CD4-positive, alpha-beta T cell treated with Interferon gamma for 1 hour (primary cell): ENCODE data around the gene TRAF3IP1.
"Not testable (repeated sequence)": the region's sequence is repeated elsewhere in the genome, so short reads cannot be mapped to it uniquely, and the experiment has no call there.

Experiments
- DNase-seq: peaks from one replicate; pipeline ENCODE4 v3.0.0-alpha.2; 2020

TRAF3IP1 gene

GRCh38 chr2:238320246-238320647, at the start of gene TRAF3IP1:
Gene TRAF3IP1 (plus strand): TSS chr2:238320518. CDS start chr2:238320663, 145 bp downstream.
- DNase-seq, result peak; percentile 85

GRCh38 chr2:238270606-238271005, 49.7 kb upstream of the TRAF3IP1 start:
- DNase-seq, result no peak

GRCh38 chr2:238271061-238271554, 49.2 kb upstream of the TRAF3IP1 start:
- no peak for DNase-seq

DNA sequence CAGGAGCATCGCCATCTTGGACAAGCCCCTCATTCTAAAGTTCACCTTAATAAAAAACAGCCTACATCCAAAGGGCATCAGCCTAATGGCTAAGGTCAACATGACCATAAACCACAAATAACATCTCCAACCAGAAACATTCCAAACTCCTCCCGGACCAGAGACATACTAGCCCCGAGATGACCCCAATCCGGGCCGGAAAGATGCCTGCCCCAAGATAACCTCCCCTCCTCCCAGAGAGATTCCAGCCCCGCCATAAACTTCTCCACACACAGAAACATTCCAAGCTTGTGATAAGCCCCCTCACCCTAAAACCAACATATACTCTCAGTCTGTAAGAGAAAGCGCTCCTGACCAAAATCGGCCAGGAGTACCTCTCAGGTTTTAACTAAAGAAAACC, 48.6 kb upstream of the TRAF3IP1 start:
- DNase-seq, result not testable (repeated sequence)

DNA sequence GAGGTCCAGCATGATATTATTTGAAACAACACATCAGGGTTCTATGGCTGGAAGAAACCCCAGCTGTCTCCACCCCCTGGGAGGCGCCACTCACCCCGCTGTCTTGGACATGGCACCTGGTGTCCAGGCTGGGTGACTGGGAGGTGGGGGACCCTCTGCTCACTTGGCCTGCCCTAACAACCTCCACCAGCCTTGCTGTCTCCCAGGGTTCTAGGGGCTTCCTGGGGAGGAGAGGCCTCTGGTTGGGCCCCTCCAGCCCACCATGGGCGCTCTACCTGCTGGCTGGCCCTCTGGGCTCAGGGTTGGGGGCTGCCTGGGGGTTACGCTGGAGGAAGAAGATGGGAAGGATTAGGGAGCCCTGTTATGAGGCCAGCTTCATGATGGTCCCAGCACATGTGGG, 48.2 kb upstream of the TRAF3IP1 start:
- DNase-seq, result no peak

- DNase-seq, result not testable (repeated sequence)
Observed at GRCh38 chr2:238273433-238273832, 46.9 kb upstream of the TRAF3IP1 start.

GRCh38 chr2:238274152-238274865, 46.0 kb upstream of the TRAF3IP1 start:
- no peak for DNase-seq

- DNase-seq, result no peak
Observed at GRCh38 chr2:238277695-238278094, 42.6 kb upstream of the TRAF3IP1 start.

GRCh38 chr2:238278626-238279323, 41.5 kb upstream of the TRAF3IP1 start:
- DNase-seq, result no peak

DNA sequence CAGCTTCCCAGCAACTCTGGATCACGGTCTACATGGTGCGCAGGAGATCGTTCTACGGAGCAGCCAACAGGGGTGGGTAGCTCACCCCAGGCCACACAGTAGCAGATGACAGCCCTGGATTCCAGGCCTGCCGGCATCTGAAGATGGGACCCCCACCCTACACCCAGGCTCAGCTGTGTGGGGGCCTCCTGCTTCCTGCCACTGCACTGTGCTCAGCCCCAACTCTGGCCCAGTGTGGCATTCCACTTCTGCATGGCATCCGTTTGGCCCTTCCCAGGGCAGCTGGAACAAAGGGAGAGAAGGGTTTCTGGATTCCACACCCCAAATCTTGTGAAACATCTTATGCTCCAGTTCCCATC, 41.0 kb upstream of the TRAF3IP1 start:
- DNase-seq, result no peak

GRCh38 chr2:238280083-238280825, 40.1 kb upstream of the TRAF3IP1 start:
- no peak for DNase-seq

DNA sequence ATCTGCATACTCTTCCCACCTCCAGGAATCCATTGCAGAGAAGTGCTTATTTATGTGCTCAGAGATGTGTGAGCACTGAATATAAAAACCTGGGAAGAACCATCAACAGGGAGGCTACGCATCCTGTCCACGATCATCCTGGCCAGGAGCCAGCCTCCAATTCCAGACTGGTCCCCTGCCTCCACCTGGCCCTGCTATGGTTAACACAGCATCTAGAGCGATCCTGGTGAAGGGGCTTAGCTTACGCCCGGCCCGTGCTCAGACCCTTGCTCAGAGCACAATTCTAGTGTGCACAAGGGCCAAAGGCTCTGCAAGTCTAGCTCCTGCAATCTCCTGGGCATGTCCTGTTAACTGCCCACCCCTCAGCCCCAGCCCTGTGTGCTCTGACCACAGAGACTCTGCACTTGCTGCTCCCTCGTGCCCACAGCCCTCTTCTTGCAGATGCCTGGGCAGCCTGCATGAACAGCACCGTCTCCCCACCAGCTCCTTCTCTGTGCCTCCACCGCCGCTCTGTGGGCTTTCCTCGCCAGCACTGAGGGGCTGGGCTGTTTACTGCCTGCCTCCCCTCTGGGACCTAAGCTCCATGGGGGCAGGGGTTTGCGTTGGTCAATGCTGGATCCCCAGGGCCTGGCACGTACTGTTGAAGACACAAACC, 38.4 kb upstream of the TRAF3IP1 start:
- no peak for DNase-seq

DNA sequence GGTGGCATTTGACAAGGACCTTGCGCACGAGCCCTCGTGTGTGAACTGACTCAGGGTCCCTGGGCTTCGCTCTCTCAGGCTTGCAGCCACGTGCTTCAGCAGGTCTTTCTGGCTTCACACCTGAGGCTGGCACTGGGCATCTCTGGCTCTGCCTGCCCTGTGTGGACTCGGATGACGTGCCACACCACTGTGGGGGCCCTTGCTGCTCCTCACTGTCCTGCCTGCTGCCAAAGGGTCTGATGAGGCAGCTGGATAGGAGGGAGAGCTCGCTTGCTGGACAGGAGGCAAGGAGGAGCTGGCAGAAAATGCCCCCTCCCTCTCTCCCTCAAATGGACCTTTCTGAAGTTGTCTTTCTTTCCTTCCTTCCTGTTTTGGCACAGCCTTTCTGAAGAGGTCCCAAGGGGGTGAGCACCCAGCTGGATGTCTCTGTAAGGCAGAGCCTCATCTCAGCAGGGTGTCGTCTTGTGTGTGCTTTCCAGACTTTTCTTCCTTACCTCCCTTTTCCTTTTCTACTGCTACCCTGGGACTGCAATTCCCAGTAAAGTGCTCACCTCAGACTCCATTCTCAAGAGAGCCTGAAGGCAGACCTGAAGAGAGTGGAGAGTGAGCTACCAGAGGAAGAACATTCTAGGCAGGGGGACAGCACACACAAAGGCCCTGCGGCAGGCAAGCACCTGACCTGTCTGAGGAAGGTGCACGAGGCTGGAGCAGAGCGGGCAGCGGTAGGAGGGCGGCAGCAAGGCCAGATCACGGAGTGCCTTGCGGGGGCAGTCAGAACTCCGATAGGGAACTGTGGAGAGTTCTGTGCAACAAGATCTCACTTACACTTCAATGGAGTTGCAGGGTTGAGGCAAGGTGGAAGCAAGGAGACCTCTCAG, 37.2 kb upstream of the TRAF3IP1 start:
- no peak for DNase-seq

GRCh38 chr2:238284802-238285515, 35.4 kb upstream of the TRAF3IP1 start:
- DNase-seq, result no peak

DNA sequence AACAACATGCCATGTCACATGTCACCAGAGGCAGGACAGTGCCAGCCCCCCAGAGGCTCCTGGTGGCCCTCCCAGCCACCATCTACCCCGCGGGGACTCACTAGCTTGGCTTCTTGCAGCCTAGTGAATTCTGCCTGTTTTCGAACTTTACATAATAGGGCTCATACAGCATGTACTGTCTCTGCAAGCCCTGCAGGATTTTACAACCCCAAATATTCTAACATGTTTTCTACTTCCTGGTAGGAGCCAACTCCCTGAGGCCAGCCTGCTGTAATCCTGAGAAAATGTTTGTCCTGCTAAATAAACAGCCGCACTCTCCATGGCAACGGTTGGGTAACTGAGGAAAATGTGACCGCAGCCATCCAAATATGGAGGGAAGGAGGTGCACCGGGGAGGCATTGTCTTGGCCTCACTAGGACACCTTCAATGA, 34.6 kb upstream of the TRAF3IP1 start:
- no peak for DNase-seq

GRCh38 chr2:238286095-238286494, 34.2 kb upstream of the TRAF3IP1 start:
- DNase-seq, result no peak

DNA sequence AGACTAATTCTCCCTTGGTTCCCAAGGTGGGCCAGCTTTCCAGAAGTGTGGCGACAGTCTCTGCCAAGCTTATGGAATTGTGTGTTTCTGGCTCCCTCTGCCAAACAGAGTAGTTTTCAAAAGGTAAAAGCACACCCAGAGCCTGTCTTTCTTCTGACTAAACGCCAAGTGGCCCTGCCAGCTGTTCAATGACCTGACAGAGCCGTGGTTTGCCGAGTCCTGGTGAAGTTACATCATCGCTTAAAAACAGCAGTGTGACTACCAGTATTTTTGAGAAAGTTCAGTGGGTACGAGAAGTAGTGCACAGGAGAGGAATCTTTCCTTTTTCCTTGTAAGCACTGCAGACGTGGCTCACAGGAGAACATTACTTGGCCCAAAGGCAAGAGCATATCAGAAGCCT, 33.8 kb upstream of the TRAF3IP1 start:
- no peak for DNase-seq

DNA sequence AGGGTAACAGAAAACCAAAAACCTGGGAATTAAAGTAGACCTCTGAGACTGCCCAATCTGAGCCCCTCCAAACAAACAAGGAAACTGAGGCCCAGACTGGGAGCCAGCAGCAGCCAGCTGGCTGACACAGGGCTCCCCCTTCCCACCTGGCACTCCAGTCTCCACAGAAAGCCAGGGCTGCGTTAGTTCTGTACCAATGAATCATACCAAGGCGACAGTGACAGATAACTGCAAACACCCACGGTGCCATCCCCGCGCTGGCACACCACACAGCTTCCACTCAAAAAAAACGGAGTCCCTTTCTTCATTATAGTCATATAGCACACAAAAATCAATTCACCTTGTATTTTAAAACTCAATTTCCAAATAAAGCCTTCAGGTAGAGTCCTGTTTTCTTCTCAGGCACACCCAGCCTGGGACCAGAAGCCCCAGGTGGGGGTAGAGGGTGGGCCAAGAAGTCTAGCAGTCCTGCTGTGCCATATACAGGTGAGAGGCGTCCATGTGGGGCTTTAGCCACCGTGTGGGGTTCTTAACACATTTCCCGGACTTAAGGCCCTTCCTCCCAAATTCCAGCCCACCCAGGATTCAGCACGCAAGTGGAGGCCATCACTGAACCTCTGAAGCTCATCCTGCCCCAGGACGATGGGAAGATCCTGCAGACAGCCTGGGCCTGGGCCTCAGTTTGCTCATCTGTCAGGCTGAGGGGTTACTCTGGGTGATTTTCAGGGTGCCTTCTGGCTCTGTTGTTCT, 33.2 kb upstream of the TRAF3IP1 start:
- no peak for DNase-seq

DNA sequence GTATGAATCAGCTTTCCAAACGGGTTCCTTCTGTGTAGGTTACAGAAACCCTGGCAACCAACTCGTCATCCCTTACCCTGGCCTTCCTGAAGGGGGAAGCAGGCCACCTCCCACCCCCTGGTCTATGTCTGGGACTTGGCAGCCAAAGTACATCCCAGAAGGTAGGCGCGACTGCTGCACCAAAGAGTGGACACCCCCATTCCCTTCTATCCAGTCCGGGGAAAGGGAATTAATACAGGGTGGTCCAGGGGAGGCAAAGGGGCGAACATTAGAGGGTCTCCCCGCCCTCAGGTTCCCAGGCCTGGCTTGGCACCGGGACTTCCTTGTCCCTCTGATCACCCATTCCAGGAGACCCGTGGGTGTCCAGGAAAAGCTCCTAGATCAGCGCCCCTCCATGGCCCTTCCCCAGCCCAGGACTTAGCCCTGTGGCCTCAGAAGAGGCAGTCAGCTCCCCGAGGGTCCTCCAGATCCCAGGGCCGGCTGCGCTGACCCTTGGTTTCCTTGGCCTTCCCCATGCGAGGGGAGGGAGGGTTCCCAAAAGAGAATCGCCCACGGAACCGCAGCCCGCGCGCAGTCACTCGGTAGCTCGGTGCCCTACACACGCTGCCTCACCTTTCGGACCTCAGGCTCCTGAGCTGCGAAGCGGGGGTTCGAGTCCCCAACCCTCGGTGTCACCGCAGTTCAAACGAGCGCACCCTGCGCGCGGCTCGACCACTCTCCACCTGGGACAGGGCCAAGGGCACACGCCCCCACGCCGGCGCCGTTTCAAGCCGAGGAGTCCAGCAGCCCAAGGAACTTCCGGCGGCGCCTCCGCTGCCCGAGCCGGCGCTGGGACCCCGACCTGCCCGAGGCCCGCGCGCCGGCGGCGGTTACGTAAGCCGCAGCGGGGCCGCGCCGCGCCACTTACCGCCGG, 32.3 kb upstream of the TRAF3IP1 start, which contains the start of gene PER2:
Gene PER2, minus strand, starts transcription at position 874 of the 913 bp plus-strand sequence. CDS start 10,674 bp downstream, outside the sequence.
- DNase-seq, result peak; percentile 64
